ENCODE data around the gene TESPA1. TPM values are rescaled to one million over a fixed set of nuclear protein-coding genes. Genes with fewer than 3 reads are reported as not detected.

TESPA1 gene
- total RNA-seq, 1 donor: not detected

DNA sequence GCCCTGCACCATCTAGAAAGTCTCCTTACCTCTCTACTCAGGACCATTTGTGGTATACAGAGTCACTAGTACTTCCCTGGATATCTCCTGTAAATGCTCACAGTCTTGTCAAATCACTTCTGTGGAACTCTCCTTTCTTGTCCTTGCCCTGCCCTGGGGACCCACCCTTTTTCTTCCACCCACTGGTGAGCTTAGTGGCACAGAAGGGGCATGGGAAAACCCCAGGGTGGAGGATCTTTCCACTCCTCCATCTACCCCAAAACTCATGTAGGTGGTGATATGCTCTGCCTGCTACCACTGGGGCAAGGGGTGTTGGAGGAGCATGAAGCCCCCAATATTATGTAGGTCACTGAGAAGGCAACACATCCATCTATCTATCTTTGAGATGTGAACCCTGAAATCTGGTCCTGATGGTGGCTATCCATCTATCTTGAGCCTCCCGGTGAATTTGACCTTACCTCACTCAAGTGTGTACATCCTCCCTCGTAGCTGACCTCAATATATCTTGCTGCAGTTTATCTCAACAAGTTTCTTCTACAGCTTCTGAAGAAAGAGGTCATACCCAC, 943 bp downstream of the TESPA1 start:
- H3K4me3 ChIP-seq (ENCODE audit: low read depth, low read length): no peak overlapping the region
- TF ChIP-seq, protein P1, sequence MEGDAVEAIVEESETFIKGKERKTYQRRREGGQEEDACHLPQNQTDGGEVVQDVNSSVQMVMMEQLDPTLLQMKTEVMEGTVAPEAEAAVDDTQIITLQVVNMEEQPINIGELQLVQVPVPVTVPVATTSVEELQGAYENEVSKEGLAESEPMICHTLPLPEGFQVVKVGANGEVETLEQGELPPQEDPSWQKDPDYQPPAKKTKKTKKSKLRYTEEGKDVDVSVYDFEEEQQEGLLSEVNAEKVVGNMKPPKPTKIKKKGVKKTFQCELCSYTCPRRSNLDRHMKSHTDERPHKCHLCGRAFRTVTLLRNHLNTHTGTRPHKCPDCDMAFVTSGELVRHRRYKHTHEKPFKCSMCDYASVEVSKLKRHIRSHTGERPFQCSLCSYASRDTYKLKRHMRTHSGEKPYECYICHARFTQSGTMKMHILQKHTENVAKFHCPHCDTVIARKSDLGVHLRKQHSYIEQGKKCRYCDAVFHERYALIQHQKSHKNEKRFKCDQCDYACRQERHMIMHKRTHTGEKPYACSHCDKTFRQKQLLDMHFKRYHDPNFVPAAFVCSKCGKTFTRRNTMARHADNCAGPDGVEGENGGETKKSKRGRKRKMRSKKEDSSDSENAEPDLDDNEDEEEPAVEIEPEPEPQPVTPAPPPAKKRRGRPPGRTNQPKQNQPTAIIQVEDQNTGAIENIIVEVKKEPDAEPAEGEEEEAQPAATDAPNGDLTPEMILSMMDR (IDR thresholded peaks at IDR 0.05; ENCODE audit: insufficient read depth, low read length): no peak
- no peak for DNase-seq (ENCODE audit: low read depth)

DNA sequence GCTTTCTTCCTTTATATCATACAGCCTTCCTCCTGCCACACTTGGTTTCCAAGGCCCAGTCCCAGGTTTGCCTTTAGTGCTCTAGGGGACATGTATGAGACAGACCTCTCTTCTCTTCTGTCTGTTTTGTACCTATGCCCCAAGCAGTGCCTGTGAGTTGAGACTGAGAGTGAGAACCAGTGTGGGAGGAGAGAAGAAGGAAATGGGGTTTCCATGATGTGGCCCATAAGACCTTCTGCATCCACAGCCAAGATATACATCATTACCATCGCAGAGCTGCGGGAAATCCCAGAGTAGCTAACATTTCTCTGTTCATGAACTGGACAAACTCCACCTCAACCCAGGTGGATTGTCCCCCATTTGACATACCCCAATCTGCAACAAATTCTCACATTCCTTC, 2.8 kb downstream of the TESPA1 start:
- TF ChIP-seq, protein P1 (IDR thresholded peaks at IDR 0.05; ENCODE audit: insufficient read depth, low read length): no peak
- DNase-seq (ENCODE audit: low read depth): no peak
- no peak overlapping the region for H3K4me3 ChIP-seq (ENCODE audit: low read depth, low read length)

DNA sequence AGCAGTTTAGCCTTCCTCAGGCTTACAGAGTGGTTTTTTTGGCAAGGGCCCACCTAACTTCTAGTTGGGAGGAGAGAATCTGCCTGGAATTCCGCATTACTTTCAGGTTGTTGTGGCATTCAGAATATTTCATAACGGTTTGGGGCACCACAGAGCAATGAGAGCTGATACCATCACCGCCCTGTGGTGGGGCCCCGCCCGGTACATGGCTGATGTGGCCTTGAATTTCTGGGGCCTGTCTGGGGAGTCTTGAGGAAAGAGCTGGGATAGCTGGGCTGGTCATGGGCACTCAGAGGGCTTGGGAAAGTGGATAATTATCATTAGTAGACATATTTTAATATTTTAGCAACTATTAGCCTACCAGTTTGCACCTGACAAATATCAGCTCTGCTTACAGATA, 4.2 kb downstream of the TESPA1 start:
- TF ChIP-seq, protein P1 (IDR thresholded peaks at IDR 0.05; ENCODE audit: insufficient read depth, low read length): no peak
- no peak overlapping the region for H3K4me3 ChIP-seq (ENCODE audit: low read depth, low read length)
- DNase-seq (ENCODE audit: low read depth): no peak

DNA sequence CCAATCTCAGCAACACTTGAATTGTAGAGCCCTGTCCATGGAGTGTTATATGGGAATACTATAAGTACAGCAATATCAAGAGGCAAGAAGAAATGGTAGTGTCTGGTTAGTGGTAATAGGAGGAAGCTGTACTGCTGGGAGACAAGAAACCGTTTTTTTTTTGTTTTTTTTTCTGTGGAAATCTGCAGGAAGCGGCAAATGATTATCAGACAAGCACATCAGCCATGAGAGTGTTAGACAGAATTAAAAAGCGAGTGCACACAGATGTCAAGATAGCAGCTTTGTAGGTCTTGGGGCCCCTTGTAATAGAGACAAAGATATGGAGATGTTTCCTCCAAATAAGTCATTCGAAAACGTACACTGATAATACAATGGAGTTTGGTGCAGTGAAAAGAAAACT, 6.7 kb downstream of the TESPA1 start:
- DNase-seq (ENCODE audit: low read depth): no peak
- no peak overlapping the region for H3K4me3 ChIP-seq (ENCODE audit: low read depth, low read length)
- TF ChIP-seq, protein P1 (IDR thresholded peaks at IDR 0.05; ENCODE audit: insufficient read depth, low read length): no peak

DNA sequence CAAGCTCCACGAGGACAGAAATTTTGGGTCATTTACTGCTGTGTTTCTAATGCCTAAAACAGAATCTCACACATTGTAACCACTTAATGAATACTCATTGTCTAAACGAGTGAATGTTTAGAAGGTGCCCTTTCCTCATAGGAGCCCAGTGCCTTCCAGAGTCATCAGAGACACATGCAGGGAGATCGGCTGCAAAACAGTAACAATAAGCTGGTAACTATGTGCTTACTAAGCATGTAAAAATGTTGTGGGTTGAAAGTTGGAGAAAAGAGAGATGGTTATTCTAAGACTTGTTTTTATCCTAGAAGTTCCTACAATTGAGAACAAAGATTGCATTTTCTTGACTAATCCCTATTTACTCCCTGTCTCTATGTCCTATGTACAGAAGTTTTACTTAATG, 7.4 kb downstream of the TESPA1 start:
- no peak overlapping the region for H3K4me3 ChIP-seq (ENCODE audit: low read depth, low read length)

DNA sequence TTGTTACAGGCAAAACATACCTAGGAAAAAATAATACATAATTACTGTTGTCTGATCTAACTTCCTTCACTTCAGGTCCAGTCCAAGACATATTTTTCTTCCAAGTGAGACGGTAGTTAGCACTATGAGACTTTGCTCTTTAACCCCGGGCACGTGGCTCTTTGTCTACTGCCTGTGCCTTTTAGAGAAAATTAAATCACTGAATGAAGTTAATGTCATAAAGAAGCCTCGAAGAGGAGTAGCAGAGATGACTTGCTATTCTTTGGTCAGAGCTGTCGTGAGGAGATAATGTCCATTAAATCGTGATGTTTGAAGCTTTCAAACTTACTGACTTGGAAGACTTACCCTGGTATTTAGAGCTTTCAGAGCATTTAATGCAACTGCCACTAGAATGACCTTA, 8.7 kb downstream of the TESPA1 start:
- no peak overlapping the region for H3K4me3 ChIP-seq (ENCODE audit: low read depth, low read length)
- TF ChIP-seq, protein P1 (IDR thresholded peaks at IDR 0.05; ENCODE audit: insufficient read depth, low read length): no peak
- DNase-seq (ENCODE audit: low read depth): no peak

More for the DNA sequence above, 7.4 kb downstream of the TESPA1 start:
- TF ChIP-seq, protein P1 (IDR thresholded peaks at IDR 0.05; ENCODE audit: insufficient read depth, low read length): no peak
- peak; percentile 44 for DNase-seq (ENCODE audit: low read depth)

DNA sequence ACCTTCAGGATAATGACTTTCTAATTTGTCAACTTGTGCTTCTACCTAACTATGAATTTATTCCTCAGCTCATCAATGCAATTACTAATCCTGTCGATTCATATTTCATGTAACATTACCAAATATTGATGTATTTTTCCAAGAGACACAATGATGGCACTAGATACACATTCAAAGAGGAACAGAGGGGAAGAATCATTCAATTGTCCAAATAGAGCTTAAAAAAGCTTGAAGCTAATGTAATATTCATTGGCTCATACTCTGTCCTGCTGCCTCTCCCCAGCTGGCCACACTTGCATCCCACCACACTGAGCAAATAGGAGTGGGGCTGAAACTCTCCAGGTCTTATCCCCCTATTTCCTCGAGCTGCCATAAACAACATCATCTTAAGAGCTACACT, 9.3 kb downstream of the TESPA1 start:
- TF ChIP-seq, protein P1 (IDR thresholded peaks at IDR 0.05; ENCODE audit: insufficient read depth, low read length): no peak

More for the DNA sequence above, 9.3 kb downstream of the TESPA1 start:
- DNase-seq (ENCODE audit: low read depth): no peak
- H3K4me3 ChIP-seq (ENCODE audit: low read depth, low read length): no peak overlapping the region
